ENCODE measurements around the gene MAPK8. TPM values are rescaled to one million over a fixed set of nuclear protein-coding genes. Genes with fewer than 3 reads are reported as not detected.

The MAPK8 gene
- total and polyA plus RNA-seq, 9 of the 15 experiments (the other 6 are each of a cell fraction or from before 2014, with no cell fraction given) = 6.4 to 159 (median 71.0) TPM

DNA sequence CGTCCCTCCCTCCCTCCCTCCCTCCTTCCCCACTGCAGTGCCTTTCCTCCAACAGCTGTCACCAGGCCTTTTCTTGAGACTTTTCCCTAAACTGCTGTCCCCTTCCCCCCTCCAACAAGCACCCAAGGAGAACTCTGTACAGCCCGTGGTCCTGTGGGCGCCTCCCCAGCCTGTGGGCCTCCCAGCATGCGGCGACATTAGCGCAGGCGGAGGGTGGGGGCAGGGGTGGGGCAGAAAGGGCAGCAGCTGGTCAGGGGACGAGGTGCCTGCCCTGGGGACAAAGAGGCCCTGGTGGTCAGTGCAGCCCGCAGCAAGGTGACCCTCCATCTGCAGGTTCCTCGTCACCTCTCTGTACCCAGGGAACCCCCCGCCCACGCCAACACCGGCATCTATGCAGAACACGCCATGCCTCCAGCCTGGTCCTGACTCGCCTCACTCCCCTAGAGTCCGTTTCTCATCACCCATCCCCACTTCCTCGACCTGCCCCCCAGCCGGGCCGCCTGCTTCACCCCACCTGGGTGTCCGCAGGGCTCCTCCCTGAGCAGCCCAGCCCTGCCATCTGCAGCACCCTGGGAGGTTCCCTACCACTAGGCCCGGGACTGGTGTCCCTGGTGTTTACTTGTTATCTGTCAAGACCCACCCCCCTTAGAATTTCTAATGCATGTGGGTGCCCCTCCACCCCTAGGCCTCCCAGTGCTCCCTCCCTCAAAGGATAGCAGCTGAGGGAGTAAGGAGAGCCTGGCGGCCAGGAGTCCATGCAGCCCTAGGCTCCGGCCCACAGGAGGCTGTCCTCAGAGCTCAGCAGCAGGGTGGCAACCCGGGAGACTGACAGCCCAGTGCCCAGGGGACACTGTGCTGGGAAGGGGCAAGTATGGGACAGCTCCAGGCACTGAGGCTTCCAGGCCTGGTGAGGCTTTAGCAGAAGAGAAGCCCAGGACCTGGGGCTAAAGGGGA lies 150.6 kb downstream of the MAPK8 start:
- H3K27ac ChIP-seq (ENCODE audit: extremely low read depth, low read depth, low read length) = peak overlapping the region; percentile 62; the same call in 2 of the 3 replicates
- no TSS peak for BruUV-seq (replicated peaks)
- no peaks in the 10 kb centered on the region for H3K9me1 ChIP-seq (ENCODE audit: control insufficient read depth, insufficient read depth, low read length)
- intact Hi-C loops (cut with micrococcal nuclease) (loop anchor here (2.0 kb wide), 1 partner anchor 14 kb away; no protein-coding TSS in a partner anchor), in situ Hi-C loops (cut with MboI) (no loop called here)
- H2AFZ ChIP-seq (ENCODE audit: low read depth, low read length) = peak overlapping the region; percentile 72; the same call in 1 of the 2 replicates
- FAIRE-seq (no peak), ATAC-seq (peak; percentile 38), DNase-seq (ENCODE audit: extremely low read depth in 1 of 4, low spot score in 3 of 4) (peak in 2 of 4 experiments; percentile 53 to 56)
- ChIA-PET POLR2A (interaction anchor here (0.7 to 3.0 kb wide), 5 partner anchors 8 to 268 kb away, joined by 3 to 17 read pairs (median 3); no protein-coding TSS in a partner anchor), CTCF (ENCODE audit: low intra/inter-chr PET ratio) (interaction anchor here (0.6 kb wide), 1 partner anchor 1886 kb away, joined by 3 read pairs; no protein-coding TSS in a partner anchor)
- H3K4me3 ChIP-seq = no peak overlapping the region
- no peaks in the 10 kb centered on the region for H3K27me3 ChIP-seq (ENCODE audit: control insufficient read depth in 2 of 2, insufficient read depth in 2 of 2, low read length in 2 of 2)
- peak overlapping the region; percentile 21 to 82; a peak in 3 of 4 replicates for H3K9ac ChIP-seq (ENCODE audit: insufficient read depth in 1 of 2, low read depth in 2 of 2, low read length in 2 of 2)
- H3K36me3 ChIP-seq (ENCODE audit: control insufficient read depth, insufficient read depth, low read length) = peaks cover 45% of the 10 kb centered on the region; the same call in 2 of the 3 replicates
- peak overlapping the region; percentile 37 for H3K4me2 ChIP-seq (ENCODE audit: insufficient read depth, low read length)
- H4K20me1 ChIP-seq (replicated peaks; ENCODE audit: control insufficient read depth, insufficient read depth, low read length) = no peaks in the 10 kb centered on the region
- no peaks in the 10 kb centered on the region for H3K9me3 ChIP-seq (replicated peaks; ENCODE audit: control insufficient read depth, insufficient read depth, low read depth, low read length)
- WGBS (ENCODE audit: insufficient coverage, low coverage, missing lambda C conversion rate) = 52% methylated on average over 23 of the region's 24 CpGs
- peaks cover 62 to 74% of the 10 kb centered on the region in 2 experiments for H3K4me1 ChIP-seq (replicated peaks in 1 of 2; ENCODE audit: control insufficient read depth in 2 of 2, insufficient read depth in 2 of 2, low read length in 2 of 2)
- peaks cover 22% of the 10 kb centered on the region; the same call in 2 of the 3 replicates for H3K79me2 ChIP-seq (ENCODE audit: control insufficient read depth, insufficient read depth, low read length)
- TF ChIP-seq FUS (optimal IDR thresholded peaks at IDR 0.05; ENCODE audit: low read depth, low read length) (no peak), RFX7 (CRISPR knock-in tag; IDR thresholded peaks at IDR 0.05) (no peak), RNF2 (IDR thresholded peaks at IDR 0.05) (peak; percentile 33; the same call in 1 of the 2 replicates), RBFOX2 (IDR thresholded peaks at IDR 0.05; ENCODE audit: low read depth, low read length) (peak; percentile 10; the same call in 1 of the 2 replicates), CHCHD3 (CRISPR knock-in tag; IDR thresholded peaks at IDR 0.05) (no peak), CBX5 (IDR thresholded peaks at IDR 0.05; ENCODE audit: borderline replicate concordance, low read depth) (no peak), KLF1 (tag; IDR thresholded peaks at IDR 0.05) (no peak)
- TF ChIP-seq, protein P1, sequence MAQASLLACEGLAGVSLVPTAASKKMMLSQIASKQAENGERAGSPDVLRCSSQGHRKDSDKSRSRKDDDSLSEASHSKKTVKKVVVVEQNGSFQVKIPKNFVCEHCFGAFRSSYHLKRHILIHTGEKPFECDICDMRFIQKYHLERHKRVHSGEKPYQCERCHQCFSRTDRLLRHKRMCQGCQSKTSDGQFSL (CRISPR knock-in tag; IDR thresholded peaks at IDR 0.05) = no peak
- TF ChIP-seq, protein P1 (tag; IDR thresholded peaks at IDR 0.05) = 0 out of 4 replicates have a peak, but pooled peaks of 1 of the 2 experiments have one; percentile 4
- TF ChIP-seq, protein P2, sequence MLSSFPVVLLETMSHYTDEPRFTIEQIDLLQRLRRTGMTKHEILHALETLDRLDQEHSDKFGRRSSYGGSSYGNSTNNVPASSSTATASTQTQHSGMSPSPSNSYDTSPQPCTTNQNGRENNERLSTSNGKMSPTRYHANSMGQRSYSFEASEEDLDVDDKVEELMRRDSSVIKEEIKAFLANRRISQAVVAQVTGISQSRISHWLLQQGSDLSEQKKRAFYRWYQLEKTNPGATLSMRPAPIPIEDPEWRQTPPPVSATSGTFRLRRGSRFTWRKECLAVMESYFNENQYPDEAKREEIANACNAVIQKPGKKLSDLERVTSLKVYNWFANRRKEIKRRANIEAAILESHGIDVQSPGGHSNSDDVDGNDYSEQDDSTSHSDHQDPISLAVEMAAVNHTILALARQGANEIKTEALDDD (IDR thresholded peaks at IDR 0.05) = no peak
- TF ChIP-seq, protein P3, sequence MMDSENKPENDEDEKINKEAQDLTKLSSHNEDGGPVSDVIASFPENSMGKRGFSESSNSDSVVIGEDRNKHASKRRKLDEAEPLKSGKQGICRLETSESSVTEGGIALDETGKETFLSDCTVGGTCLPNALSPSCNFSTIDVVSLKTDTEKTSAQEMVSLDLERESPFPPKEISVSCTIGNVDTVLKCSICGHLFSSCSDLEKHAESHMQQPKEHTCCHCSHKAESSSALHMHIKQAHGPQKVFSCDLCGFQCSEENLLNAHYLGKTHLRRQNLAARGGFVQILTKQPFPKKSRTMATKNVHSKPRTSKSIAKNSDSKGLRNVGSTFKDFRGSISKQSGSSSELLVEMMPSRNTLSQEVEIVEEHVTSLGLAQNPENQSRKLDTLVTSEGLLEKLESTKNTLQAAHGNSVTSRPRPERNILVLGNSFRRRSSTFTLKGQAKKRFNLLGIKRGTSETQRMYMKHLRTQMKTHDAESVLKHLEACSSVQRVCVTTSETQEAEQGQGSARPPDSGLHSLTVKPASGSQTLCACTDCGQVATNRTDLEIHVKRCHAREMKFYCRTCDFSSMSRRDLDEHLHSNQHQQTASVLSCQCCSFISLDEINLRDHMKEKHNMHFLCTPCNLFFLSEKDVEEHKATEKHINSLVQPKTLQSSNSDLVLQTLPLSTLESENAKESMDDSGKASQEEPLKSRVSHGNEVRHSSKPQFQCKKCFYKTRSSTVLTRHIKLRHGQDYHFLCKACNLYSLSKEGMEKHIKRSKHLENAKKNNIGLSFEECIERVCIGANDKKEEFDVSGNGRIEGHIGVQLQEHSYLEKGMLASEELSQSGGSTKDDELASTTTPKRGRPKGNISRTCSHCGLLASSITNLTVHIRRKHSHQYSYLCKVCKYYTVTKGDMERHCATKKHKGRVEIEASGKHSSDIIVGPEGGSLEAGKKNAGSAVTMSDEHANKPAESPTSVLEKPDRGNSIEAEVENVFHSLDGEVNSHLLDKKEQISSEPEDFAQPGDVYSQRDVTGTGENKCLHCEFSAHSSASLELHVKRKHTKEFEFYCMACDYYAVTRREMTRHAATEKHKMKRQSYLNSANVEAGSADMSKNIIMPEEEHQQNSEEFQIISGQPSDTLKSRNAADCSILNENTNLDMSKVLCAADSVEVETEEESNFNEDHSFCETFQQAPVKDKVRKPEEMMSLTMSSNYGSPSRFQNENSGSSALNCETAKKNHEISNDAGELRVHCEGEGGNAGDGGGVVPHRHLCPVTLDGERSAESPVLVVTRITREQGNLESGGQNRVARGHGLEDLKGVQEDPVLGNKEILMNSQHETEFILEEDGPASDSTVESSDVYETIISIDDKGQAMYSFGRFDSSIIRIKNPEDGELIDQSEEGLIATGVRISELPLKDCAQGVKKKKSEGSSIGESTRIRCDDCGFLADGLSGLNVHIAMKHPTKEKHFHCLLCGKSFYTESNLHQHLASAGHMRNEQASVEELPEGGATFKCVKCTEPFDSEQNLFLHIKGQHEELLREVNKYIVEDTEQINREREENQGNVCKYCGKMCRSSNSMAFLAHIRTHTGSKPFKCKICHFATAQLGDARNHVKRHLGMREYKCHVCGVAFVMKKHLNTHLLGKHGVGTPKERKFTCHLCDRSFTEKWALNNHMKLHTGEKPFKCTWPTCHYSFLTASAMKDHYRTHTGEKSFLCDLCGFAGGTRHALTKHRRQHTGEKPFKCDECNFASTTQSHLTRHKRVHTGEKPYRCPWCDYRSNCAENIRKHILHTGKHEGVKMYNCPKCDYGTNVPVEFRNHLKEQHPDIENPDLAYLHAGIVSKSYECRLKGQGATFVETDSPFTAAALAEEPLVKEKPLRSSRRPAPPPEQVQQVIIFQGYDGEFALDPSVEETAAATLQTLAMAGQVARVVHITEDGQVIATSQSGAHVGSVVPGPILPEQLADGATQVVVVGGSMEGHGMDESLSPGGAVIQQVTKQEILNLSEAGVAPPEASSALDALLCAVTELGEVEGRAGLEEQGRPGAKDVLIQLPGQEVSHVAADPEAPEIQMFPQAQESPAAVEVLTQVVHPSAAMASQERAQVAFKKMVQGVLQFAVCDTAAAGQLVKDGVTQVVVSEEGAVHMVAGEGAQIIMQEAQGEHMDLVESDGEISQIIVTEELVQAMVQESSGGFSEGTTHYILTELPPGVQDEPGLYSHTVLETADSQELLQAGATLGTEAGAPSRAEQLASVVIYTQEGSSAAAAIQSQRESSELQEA (IDR thresholded peaks at IDR 0.05; ENCODE audit: low read depth) = no peak

Data from K562 (cell line).